ENCODE results near the gene C6orf62. TPM values are rescaled to one million over a fixed set of nuclear protein-coding genes. Genes with fewer than 3 reads are reported as not detected.

Gene C6orf62
- total and polyA plus RNA-seq, 2 of the 4 experiments (the other 2 are of a cell fraction): 47.5 to 50.7 TPM

- Histone ChIP-seq H3K79me1 (ENCODE audit: low read depth in 1 of 2, low read length in 2 of 2) (no peaks in the 10 kb centered on the region), H4K8ac (ENCODE audit: low read depth in 2 of 2, low read length in 2 of 2) (no peak overlapping the region), H3K23ac (ENCODE audit: low read depth, low read length) (no peak overlapping the region), H2AK5ac (ENCODE audit: low read depth, low read length) (no peak overlapping the region), H3K4me2 (ENCODE audit: low read depth, low read length) (no peak overlapping the region), H2BK120ac (ENCODE audit: low read depth, low read length) (no peak overlapping the region), H2BK5ac (ENCODE audit: low read depth, low read length, poor library complexity, severe bottlenecking) (no peak overlapping the region), H2AFZ (replicated peaks; ENCODE audit: low read length, poor library complexity) (no peak overlapping the region), H4K20me1 (ENCODE audit: insufficient read depth, low read length) (no peaks in the 10 kb centered on the region), H4K91ac (ENCODE audit: insufficient read depth, low read depth, low read length) (no peak overlapping the region), H2BK15ac (ENCODE audit: low read depth, low read length) (no peak overlapping the region), H3K4ac (ENCODE audit: low read depth, low read length) (no peak overlapping the region), H3K27me3 (ENCODE audit: control insufficient read depth, insufficient read depth, low read length) (no peaks in the 10 kb centered on the region), H3K36me3 (ENCODE audit: control insufficient read depth, insufficient read depth, low read length) (no peaks in the 10 kb centered on the region), H3K56ac (ENCODE audit: extremely low read depth, insufficient read depth, low read length) (no peak overlapping the region), H3K14ac (replicated peaks; ENCODE audit: low read depth, low read length) (no peak overlapping the region), H3K9me3 (ENCODE audit: control insufficient read depth, insufficient read depth, low read length) (no peaks in the 10 kb centered on the region), H3K4me3 (ENCODE audit: insufficient read depth, low read depth, low read length) (no peak overlapping the region), H3K18ac (ENCODE audit: low read depth, low read length) (no peak overlapping the region), H2AK9ac (replicated peaks; ENCODE audit: low read depth, low read length, poor library complexity) (no peak overlapping the region), H4K5ac (ENCODE audit: low read depth, low read length) (no peak overlapping the region), H2BK20ac (ENCODE audit: low read depth, low read length) (no peak overlapping the region), H3K9ac (ENCODE audit: low read depth, low read length) (no peak overlapping the region), H3K27ac (ENCODE audit: insufficient read depth, low read length) (no peak overlapping the region), H3K9me1 (ENCODE audit: insufficient read depth, low read length) (no peaks in the 10 kb centered on the region), H3K4me1 (ENCODE audit: control insufficient read depth, insufficient read depth, low read length) (no peaks in the 10 kb centered on the region)
- in situ Hi-C loops (cut with MboI; ENCODE audit: low sequenced_read_pairs): loop anchor here (10.0 kb wide), 1 partner anchor 257 kb away; no protein-coding TSS in a partner anchor
- DNase-seq (no peak), ATAC-seq (ENCODE audit: low read depth) (no peak)
- ChIA-PET CTCF (no interaction called here), POLR2A (ENCODE audit: unreplicated experiment) (no interaction called here)
- TF ChIP-seq MXI1 (IDR thresholded peaks at IDR 0.05; ENCODE audit: borderline replicate concordance, low read depth, low read length): no peak
- TF ChIP-seq SMC3 (IDR thresholded peaks at IDR 0.05; ENCODE audit: low read depth, low read length): no peak
- intact Hi-C loops (cut with micrococcal nuclease): loop anchor here (10.0 kb wide), 1 partner anchor 407 kb away; no protein-coding TSS in a partner anchor
- dilution Hi-C loops (cut with HindIII; ENCODE audit: low sequenced_read_pairs, unreplicated experiment): no loop called here
- BruUV-seq (replicated peaks): no TSS peak
- no CpG with 5 or more reads among the region's 3 CpGs for WGBS, 2 experiments (ENCODE audit: extremely low coverage in 2 of 2, insufficient read length in 1 of 2)
These were observed 27.4 kb downstream of the C6orf62 start for GRCh38 chr6:24691550-24691949.

Measured in IMR-90 (cell line).